ENCODE results near the gene CALML6.

DNA sequence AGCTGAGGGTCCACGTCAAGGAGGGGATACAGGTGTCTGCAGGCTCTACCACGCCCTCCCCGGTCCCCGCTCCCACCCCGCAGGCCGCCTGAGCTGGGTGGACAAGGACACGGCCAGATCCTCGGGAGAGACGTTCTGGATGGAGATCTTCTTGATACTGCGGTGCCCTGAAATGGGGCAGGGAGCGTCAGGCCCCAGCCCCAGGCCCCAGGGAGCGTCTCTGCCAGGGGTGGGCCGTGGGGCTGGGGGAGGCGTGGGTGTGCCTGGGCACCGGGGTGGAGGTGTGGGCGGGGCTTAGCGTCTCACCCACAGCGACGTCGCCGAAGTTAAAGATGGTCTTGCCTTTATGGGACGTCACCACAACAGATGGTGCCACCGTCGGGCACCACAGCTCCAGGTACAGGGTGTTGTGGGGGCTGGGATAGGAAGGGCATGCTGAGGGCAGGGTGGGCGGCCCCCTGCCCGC lies 11.3 kb downstream of the CALML6 start:
- TF ChIP-seq GATA3 (IDR thresholded peaks at IDR 0.05; ENCODE audit: low read depth, low read length) (no peak), GATA2 (IDR thresholded peaks at IDR 0.05; ENCODE audit: low read depth, low read length) (no peak)
